Stomach (tissue), 9 donors: Measurements from ENCODE around the gene PDHX. TPM values are rescaled to one million over a fixed set of nuclear protein-coding genes. Genes with fewer than 3 reads are reported as not detected.
A peak's percentile ranks its signal among the peaks of the same experiment; 100 is the strongest.

Experiments
- DNase-seq, 2 donors: peaks; one replicate each; pipeline versions ENCODE4 v3.0.0 to v3.0.0-alpha.2; 2013 to 2019
- H3K27ac ChIP-seq, 5 donors: fragments of 200-600 bp in 4 of 5; sonication (generic) in 4 of 5; one replicate each; pipeline ENCODE4 v1.5.1; 2013 to 2019; ENCODE audit warnings: mild to moderate bottlenecking in 1 of 5, moderate library complexity in 1 of 5
- H3K27me3 ChIP-seq, 3 donors: fragments of 200-600 bp; sonication (generic); one replicate each; pipeline ENCODE4 v1.5.1; 2017 to 2019; ENCODE audit warnings: mixed run types in 1 of 3
- H3K36me3 ChIP-seq, 4 donors: fragments of 200-600 bp; sonication (generic); 1 replicate in 3 of 4; 2 replicates in 1 of 4; pipeline ENCODE4 v1.5.1; 2016 to 2019
- H3K4me1 ChIP-seq, 4 donors: fragments of 200-600 bp; sonication (generic); one replicate each; pipeline ENCODE4 v1.5.1; 2016 to 2019
- H3K4me3 ChIP-seq, 4 donors: fragments of 200-600 bp; sonication (generic) in 3 of 4; one replicate each; pipeline ENCODE4 v1.5.1; 2016 to 2019; ENCODE audit warnings: mild to moderate bottlenecking in 1 of 4
- H3K9me3 ChIP-seq, 4 donors: fragments of 200-600 bp; sonication (generic); one replicate each; pipeline ENCODE4 v1.5.1; 2016 to 2019
- EP300 ChIP-seq: sonication (generic); formaldehyde crosslinking; IDR thresholded peaks from one replicate; pipeline ENCODE4 v1.6.1; 2017; ENCODE audit warnings: antibody characterized with exemption
- POLR2A ChIP-seq, 4 donors: fragments of 450-650 bp; IDR thresholded peaks; one replicate each; pipeline ENCODE4 v1.6.1; 2016; ENCODE audit warnings: antibody characterized with exemption in 4 of 4, control low read depth in 2 of 4, mild to moderate bottlenecking in 1 of 4, moderate library complexity in 1 of 4
- POLR2AphosphoS5 ChIP-seq, 3 donors: sonication (generic); formaldehyde crosslinking; IDR thresholded peaks; one replicate each; pipeline ENCODE4 v1.6.1; 2016; ENCODE audit warnings: antibody characterized with exemption in 3 of 3
- WGBS, 5 donors: extraction: QIAGEN DNeasy Blood & Tissue Kit in 3 of 5; methylation state at CpG; one replicate each; pipeline versions ENCODE4 v1.1.5 to v1.1.7; 2013 to 2018; 5-methylcytosine and 5-hydroxymethylcytosine counted together
- intact Hi-C: fragments of 100-400 bp; cut with DNase I; formaldehyde crosslinking; loops from one replicate; pipeline ENCODE4 v1.15.1; 2023; ENCODE audit warnings: low total_unique reads
- polyA plus RNA-seq, 3 donors: library from polyadenylated mRNA; stranded (reverse); fragments of 200-250 nt; gene quantifications; one replicate each; pipeline ENCODE4 v1.2.3, GENCODE V29; 2013
- total RNA-seq, 5 donors: library from RNA; depleted of rRNA; stranded (reverse); fragments of >200 nt; gene quantifications; one replicate each; pipeline versions ENCODE4 v1.1.0 to v1.2.3, GENCODE V29; 2014 to 2016
- TF ChIP-seq, protein P1 (sequence below), 7 experiments: fragments of 450-650 bp in 4 of 7; fragments of 200-600 bp in 3 of 7; sonication (generic) in 3 of 7; IDR thresholded peaks; one replicate each; pipeline ENCODE4 v1.5.1; 2016 to 2019; ENCODE audit warnings: antibody characterized with exemption in 7 of 7, control low read depth in 2 of 7, mild to moderate bottlenecking in 1 of 7
- donor health status: healthy with polysubstance abuse.
- donor health status: Bipolar disorder and iron deficiency.
- donor health status: healthy.

Gene PDHX
- total and polyA plus RNA-seq, 8 donors = 4.1 to 45.9 (median 23.3) TPM

DNA sequence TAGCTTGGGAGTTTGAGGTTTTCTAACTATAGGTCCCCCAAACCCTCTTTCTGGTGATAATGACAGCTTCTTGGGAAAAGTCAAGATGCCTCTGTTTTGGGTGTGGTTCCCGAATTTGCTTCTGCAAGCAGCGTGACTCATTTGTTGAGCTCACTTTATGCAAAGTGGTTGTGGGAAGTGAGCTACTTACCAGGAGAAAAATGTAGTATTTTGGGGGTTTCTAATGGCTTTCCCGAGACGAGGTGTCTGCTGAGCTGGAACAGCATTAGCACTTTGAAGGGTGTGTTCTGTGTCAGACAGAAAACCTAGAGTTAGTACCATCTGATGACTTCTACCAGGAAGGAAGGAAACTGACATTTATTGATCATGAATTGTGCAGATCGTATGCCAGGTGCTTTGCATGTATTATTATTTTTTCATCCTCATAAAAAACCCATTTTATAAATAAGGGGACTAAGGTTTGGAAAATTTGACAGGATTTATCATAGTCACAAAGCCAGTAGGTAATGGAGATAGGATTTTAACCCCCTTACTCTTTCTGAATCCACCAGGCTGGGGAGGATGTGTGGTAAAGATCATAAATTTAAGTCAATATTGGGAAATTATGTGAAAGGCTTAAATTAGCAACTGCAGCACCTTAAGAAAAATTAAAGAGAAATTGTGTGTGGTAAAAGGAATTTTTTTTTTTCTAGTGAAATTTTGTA lies 113.7 kb downstream of the PDHX start:
- TF ChIP-seq EP300 (no peak), POLR2AphosphoS5 (IDR thresholded peaks at IDR 0.05) (no peak), POLR2A (IDR thresholded peaks at IDR 0.05) (no peak)
- TF ChIP-seq, protein P1, sequence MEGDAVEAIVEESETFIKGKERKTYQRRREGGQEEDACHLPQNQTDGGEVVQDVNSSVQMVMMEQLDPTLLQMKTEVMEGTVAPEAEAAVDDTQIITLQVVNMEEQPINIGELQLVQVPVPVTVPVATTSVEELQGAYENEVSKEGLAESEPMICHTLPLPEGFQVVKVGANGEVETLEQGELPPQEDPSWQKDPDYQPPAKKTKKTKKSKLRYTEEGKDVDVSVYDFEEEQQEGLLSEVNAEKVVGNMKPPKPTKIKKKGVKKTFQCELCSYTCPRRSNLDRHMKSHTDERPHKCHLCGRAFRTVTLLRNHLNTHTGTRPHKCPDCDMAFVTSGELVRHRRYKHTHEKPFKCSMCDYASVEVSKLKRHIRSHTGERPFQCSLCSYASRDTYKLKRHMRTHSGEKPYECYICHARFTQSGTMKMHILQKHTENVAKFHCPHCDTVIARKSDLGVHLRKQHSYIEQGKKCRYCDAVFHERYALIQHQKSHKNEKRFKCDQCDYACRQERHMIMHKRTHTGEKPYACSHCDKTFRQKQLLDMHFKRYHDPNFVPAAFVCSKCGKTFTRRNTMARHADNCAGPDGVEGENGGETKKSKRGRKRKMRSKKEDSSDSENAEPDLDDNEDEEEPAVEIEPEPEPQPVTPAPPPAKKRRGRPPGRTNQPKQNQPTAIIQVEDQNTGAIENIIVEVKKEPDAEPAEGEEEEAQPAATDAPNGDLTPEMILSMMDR (IDR thresholded peaks at IDR 0.05) = no peak
- Histone ChIP-seq H3K27me3 (no peaks in the 10 kb centered on the region), H3K4me3 (no peak overlapping the region), H3K27ac (peak overlapping the region in 2 of 5 donors; percentile 32 to 48), H3K36me3 (no peaks in the 10 kb centered on the region), H3K4me1 (peaks cover 0 to 16% (median 0%) of the 10 kb centered on the region in 4 donors), H3K9me3 (no peaks in the 10 kb centered on the region)
- intact Hi-C loops = no loop called here
- 43 to 65% (median 61%) methylated on average over 5 of the region's 5 CpGs for WGBS, 5 donors
- DNase-seq = no peak

DNA sequence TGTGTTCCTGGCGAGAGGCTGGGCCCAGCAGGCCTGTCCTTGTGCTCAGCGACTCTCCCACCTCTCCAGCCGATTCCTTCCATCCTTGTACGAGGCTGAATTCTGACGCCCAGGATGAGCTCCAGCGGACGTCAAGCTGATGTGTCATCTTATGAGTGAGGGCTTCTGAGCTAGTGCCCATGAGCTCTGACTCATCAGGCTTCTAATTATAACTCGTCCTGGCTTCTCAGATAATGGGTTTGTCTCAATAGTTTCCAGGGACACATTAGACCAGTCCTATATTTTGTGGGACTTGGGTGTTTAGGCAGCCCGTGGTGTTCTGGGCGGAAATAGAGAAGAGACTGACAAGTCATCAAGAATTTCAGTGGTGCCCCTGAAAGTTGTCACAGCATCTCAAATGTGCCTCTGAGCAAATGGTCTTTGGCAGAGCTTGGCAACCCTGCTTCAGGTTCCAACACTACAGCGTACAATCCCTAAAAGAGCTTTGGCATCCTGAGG lies 114.3 kb downstream of the PDHX start:
- no peaks in the 10 kb centered on the region for H3K27me3 ChIP-seq
- no peak overlapping the region for H3K4me3 ChIP-seq
- intact Hi-C loops = no loop called here
- no peaks in the 10 kb centered on the region for H3K36me3 ChIP-seq
- DNase-seq = no peak
- H3K27ac ChIP-seq = peak overlapping the region in 3 of 5 donors; percentile 13 to 48 (median 26)
- whole genome bisulfite sequencing, 5 donors = 55 to 71% (median 65%) methylated on average over 11 of the region's 11 CpGs
- TF ChIP-seq EP300 (no peak), POLR2AphosphoS5 (IDR thresholded peaks at IDR 0.05) (peak in 1 of 3 donors; percentile 40)
- H3K9me3 ChIP-seq = no peaks in the 10 kb centered on the region
- H3K4me1 ChIP-seq = peaks cover 0 to 16% (median 0%) of the 10 kb centered on the region in 4 donors

DNA sequence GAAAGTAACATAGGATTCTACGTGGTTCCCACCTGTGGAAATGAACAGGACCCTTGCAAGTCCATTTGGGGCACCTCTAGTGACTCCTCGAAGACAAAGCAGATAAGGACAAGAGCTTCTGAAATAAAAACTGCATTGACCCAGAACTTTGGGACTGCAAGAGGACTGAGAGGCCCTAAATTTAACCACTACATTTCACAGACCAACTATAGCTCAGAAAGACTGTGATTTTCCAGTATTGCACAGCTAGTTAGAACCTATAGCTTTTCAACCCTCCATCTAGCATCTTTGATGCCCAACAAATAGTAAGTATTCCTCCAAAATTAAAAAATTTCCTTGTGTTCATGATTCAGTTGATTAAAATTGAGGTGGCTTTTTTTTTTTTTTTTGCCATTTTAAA lies 114.9 kb downstream of the PDHX start:
- no peak overlapping the region for H3K4me3 ChIP-seq
- intact Hi-C loops = no loop called here
- TF ChIP-seq EP300 (no peak), POLR2A (IDR thresholded peaks at IDR 0.05) (no peak), POLR2AphosphoS5 (IDR thresholded peaks at IDR 0.05) (no peak)
- TF ChIP-seq, protein P1 (IDR thresholded peaks at IDR 0.05) = no peak
- peaks cover 0 to 18% (median 0%) of the 10 kb centered on the region in 4 donors for H3K4me1 ChIP-seq
- H3K36me3 ChIP-seq = no peaks in the 10 kb centered on the region
- H3K27ac ChIP-seq = peak overlapping the region in 3 of 5 donors; percentile 13 to 48 (median 26)
- no peak for DNase-seq
- H3K9me3 ChIP-seq = no peaks in the 10 kb centered on the region
- no peaks in the 10 kb centered on the region for H3K27me3 ChIP-seq
- WGBS, 5 donors = 85 to 100% (median 90%) methylated on average over 2 of the region's 2 CpGs

DNA sequence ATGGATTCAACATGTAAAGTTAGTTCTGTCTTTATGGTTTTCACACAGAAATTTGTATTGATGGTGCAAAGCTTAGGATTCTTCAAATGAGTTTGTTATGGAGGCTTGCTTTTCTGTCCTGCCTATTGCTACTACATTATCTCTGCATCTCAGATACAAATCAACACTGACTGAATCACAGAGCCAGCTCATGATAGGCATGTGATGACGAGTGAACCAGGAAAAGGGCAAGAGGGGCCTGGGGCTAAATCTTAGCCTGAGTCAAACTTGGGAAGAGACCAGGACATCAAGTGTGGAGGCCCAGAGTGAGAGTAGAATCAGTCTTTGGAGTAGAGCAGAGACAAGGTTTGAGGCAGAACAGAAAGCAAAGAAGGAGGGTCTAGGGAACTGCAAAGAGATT lies 115.4 kb downstream of the PDHX start:
- no peaks in the 10 kb centered on the region for H3K27me3 ChIP-seq

More for the DNA sequence above, 115.4 kb downstream of the PDHX start:
- no peak for DNase-seq
- peaks cover 0 to 22% (median 0%) of the 10 kb centered on the region in 4 donors for H3K4me1 ChIP-seq
- no peak overlapping the region for H3K27ac ChIP-seq
- TF ChIP-seq POLR2A (IDR thresholded peaks at IDR 0.05) (no peak), EP300 (no peak), POLR2AphosphoS5 (IDR thresholded peaks at IDR 0.05) (no peak)
- TF ChIP-seq, protein P1 (IDR thresholded peaks at IDR 0.05) = no peak
- no peaks in the 10 kb centered on the region for H3K9me3 ChIP-seq
- WGBS, 5 donors = 50 to 100% (median 71%) methylated on average over 1 of the region's 1 CpG
- intact Hi-C loops = no loop called here
- H3K36me3 ChIP-seq = no peaks in the 10 kb centered on the region
- no peak overlapping the region for H3K4me3 ChIP-seq
